Measurements from ENCODE around the gene ITGA2.
"Not testable (repeated sequence)": the region's sequence is repeated elsewhere in the genome, so short reads cannot be mapped to it uniquely, and the experiment has no call there.

The ITGA2 gene

DNA sequence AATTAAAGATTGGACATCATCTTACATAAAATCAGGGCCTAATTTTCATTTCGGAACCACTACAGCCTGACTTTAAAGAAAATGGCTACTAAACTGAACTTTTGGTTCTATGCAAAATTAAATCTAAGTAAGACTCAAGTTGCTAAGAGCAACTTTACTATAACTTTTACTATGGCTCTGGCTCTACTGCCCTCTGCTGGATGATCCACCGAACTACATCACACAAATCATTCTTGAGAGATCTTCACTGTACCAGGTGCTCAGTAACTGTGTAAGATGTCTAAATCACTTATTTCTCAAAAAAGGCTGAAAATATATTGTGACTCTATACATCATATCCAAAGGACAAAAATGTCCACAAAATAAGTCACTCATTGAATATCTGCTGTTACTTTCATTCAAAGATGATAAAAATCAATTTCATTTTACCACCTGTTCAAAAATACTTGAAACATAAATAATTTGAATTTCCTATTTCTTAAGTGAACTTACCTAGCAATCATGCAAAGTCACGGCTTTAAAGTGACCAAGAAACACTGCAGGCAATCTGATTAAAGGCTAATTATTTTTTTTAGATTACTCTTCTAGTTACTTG is 106.9 kb downstream of the ITGA2 start:
- peak in 43 of 58 donors; percentile 1 to 78 (median 31) for DNase-seq

DNA sequence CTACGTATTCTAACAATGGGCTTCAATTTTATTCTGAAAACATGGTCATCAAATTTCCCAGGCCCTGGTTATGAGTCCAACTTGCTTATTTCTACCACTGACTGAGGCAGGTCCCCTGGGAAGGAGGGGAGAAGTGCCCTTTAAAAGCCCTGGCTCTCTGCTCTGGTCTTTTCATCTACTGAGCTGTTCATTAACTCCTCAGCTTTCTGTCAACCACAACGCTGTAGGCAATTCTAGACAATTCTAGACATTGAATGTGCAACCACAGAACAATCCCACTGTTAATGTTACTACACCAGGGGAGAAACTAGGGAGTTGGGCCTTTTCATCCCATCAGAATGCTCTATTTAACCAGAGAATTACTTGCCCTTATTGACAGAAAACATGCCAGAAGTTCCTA is 110.4 kb downstream of the ITGA2 start:
- no peak for DNase-seq

DNA sequence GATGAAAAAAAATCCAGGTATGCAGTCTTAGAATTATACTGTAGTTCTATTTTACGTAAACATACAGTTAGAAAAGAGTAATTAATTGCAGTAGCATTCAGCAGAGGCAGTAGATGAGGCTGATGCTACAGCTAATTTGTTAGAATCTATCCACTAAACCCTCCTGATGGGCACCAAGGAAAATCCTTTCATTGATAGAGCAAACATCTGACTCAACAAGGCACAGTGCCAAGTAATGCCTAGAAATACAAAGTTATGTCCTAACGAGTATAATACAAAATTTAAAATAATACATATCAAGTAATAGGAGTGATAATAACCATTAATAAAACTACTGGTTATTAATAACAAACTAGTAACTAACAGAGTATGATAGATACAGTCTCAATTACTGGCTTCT is 111.5 kb downstream of the ITGA2 start:
- no peak for DNase-seq

DNA sequence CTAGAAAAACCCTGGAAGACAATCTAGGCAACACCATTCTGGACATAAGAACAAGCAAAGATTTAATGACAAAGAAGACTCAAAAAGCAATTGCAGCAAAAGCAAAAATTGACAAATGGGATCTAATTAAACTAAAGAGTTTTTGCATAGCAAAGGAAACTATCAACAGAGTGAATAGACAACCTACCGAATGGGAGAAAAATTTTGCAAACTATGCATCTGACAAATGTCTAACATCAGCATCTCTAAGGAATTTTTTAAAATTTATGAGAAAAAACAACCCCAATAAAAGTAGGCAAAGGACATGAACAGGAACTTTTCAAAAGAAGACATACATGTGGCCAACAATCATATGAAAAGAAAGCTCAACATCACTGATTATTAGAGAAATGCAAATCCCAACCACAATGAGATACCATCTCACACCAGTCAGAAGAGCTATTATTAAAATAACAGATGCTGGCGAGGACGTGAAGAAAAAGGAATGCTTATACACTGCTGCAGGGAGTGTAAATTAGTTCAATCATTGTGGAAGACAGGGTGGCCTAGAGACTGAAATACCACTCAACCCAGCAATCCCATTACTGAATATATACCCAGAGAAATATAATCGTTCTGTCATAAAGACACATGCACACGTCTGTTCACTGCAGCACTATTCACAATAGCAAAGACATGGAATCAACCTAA is 116.6 kb downstream of the ITGA2 start:
- no peak for DNase-seq

DNA sequence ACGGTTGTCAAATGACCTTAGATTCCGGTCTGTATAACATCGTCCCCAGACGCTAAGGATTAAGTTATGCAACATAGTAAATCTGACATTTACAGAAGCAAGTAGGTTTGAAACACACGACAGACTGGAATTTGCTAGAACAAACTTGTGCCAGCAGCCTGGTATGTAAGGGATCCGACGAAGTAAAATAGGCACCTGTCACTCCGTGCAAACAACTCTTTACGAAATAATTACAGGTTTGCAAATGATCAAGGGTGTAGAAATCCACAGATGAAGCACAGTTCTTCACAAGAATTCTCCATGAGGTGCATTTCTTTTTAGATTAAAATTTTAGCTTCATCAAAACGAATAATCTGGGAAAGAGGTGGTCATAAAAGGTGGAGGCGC is 119.9 kb downstream of the ITGA2 start:
- DNase-seq = no peak

DNA sequence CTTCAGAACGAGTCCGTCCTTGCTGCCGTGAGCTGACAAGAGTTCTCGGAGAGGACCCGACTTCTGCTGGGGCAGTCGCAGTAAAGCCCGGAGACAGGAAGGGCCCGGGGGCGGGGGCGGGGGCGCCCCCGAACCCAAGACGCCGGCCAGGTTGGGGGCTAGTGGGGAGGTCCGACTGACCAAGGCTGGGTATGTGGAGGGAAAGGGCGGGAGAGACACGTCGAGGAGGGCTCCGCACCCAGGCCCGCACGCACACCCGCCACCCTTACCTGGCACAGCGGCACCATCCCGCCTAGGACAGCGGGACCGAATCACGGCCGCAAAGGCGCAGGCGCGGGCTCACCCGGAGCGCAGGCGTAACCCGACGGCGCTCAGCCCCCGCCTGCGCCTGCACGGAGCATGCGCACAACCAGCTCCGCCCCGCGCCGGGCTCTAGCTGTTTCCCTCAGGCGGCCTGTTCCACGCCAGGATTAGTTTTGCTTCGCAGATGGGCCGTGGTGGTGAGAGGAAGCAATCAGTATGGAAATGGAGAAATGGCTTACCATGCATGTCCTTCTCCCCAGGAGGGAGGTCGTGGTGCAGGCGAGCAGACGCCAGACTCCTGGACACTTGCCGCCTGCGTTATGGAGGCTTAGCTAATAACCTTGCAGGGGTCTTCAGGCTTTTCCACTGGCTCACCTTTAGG is 120.4 kb downstream of the ITGA2 start, which contains the start of gene MOCS2:
MOCS2 (minus strand) TSS at position 315 of the 685 bp plus-strand sequence. CDS start 2,583 bp downstream, outside the sequence.
- DNase-seq = peak; percentile 7 to 93 (median 81)

DNA sequence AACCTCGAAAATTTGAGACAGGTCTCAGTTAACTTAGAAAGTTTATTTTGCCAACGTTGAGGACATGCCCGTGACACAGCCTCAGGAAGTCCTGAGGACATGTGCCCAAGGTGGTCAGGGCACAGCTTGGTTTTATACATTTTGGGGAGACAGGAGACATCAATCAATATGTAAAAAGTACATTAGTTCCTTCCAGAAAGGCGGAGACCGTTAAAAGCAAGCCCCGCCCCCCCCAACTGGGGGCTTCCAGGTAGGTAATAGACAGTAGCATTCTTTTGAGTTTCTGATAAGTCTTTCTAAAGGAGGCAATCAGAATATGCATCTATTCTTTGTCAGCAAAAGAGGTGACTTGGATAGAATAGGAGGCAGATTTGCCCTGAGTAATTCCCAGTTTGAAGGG is 121.0 kb downstream of the ITGA2 start:
- no peak for DNase-seq

DNA sequence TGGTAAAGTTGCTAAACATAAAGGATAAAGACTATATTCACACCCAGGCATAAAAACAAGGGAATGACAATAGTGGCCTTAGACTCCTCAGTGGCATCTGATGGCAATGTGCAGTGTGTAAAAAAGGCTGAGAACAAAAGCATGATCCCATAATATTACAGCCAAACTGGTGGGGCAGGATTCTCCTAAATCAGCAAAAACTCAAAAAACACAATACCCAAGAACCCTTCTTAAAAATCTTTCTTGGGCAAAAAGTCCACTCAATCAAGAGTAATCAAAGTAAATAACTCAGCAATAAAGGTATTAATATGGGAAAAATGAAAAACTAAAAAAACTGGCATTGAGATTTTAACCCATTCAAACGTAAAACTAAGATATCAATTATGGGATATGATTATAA is 122.0 kb downstream of the ITGA2 start:
- no peak for DNase-seq

DNA sequence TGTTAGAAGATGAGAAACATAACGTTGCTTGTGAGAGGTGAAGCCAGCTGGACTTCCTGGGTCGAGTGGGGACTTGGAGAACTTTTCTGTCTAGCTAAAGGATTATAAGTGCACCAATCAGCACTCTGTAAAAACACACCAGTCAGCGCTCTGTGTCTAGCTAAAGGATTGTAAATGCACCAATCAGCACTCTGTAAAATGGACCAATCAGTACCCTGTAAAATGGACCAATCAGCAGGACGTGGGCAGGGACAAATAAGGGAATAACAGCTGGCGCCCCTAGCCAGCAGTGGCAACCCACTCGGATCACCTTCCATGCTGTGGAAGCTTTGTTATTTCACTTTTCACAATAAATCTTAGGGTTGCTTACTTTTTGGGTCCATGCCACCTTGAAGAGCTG is 123.2 kb downstream of the ITGA2 start:
- not testable (repeated sequence) for DNase-seq

DNA sequence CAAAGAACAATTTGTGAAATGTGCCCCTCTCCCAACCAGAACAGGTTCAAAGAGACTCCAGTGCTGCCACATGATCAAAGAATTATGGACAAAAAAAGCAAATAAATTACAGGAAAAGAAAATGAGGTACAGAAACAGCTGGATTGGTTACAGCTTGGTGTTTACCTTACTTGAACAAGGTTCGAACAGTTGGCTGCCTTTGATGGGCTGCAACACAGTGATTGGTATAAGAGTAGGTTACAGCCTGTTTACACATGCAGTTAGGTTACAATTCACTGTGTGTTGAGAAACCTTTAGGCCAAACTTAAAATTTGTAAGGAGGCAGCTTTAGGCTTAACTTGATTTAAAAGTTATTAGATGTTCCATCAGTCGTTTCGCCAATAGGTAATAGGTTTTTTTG is 123.8 kb downstream of the ITGA2 start:
- no peak for DNase-seq

DNA sequence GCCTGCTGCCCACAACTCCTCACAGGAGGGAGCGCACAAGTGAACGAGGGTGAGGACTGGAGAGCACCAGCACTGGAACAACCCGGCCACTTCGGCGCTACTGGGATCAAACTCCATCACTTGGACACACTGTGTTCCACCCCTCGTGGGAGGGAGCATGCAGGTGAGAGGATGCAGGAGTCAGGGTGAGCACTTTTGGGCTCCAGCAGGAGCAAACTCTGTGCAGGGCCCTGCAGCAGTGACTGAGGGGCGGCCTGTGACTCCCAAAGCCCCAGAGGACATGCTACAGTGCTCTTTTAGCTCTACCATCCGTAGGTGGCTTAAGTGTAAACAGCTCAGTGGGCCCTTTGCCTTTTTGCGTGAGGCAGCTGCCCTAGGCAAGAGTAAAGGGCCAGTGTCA is 124.8 kb downstream of the ITGA2 start:
- DNase-seq = no peak

DNA sequence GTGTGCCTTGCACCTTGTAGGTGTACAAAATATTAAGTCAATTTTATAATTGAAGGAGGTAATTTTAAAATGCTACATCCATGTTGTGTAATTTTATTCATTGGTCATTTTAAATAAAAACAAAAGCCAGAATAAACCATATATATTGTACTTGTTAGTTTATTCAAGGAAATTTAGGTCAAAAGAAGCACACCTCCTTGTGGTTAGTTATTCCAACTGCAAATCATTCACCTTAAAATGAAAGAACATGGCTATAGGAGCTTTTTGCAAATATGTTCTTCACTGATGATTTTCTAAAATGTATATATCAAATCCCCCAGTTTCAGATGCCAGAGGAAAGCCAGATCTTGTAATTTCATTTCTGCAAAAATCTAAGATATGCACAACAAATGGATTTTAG is 125.8 kb downstream of the ITGA2 start:
- no peak for DNase-seq

DNA sequence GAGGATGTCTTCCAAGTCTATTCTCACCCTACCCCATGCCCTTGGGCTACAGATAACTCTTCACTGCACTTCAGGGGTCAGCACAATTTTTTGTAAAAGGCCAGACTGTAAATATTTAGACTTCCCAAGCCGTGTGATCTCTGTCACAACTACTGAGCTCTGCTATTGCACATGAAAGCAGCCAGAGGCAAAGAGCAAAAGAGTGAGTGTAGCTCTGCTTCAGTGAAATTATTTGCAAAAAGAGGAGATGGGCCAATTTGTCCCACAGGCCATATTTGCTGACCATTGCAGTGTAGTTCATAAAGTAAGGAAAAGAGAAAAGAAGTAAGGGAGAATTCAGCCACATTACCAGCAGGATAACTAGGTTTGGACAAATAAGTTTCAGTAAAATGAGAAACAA is 127.4 kb downstream of the ITGA2 start:
- DNase-seq = no peak

DNA sequence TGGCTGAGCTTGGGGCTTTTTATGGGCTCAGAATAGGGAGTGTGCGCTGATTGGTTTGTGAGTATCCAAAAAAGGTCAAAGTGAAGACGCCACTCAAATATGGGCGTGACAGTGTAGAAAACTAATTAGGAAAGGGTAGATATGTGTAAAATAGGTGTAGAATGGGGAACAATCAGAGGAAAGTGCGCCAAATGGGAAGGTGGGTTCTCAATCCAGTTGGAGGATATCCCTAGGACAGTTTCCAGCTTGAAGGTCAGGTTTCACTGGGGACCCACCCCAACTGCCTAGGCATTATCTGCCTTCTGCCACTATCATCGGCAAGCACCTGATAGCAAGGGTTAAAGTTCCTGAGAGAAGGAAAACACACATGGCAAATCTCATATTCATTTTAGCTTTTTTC is 129.7 kb downstream of the ITGA2 start:
- no peak for DNase-seq

DNA sequence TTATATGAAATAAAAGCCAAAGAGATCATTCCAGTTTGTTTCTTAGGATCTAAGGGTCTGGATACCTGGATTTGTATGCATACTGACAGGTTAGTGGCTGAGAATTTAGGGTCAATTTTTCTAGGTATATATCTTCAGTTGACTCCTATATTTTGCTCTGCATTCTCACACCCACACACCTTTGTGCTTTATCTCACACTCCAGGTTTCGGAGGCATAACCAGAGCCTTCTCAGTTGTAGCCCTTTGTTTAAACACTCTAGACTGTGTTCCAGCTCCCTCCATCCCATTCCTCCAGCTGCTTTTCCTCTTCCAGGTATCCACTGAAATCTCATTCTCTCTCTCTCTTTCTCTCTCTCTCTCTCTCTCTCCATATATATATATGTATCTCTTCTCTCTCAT is 131.0 kb downstream of the ITGA2 start:
- DNase-seq = no peak

DNA sequence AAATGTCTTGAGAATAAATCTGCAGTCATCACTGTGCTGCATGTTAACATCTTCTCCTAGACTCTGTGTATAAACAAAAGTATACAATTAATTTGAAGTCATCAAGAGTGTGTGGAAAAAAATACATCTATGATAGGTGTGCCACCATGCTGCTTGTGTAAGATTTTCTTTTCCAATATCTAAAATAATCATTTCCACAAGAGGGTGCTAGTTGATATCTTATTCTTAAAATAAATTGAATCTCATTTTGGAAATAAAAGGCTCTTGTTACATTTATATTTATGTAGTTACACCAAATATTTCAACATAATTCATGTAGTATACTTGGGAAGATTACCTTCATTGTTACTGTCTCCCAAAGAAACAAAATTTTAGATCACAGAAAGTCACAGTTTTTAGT is 134.6 kb downstream of the ITGA2 start:
- no peak for DNase-seq

DNA sequence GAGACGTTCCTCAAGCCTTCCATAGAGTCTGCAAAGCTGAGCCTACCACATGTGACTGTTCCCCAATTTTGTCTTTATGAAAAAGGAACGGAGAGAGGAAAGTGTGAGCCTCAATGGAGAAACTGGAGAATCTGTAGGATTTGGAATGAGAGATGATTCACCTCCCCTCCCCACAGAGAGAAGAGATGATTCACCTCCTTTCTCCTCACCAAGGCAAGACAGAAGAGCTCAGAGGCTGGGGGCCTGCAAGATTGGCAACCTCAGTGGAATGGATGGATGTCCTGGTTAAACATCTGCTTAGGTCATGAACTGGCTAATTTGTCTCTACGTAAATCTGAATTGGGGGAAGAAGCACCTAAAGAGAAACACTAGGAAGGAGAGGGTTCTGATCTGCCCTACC is 137.4 kb downstream of the ITGA2 start:
- DNase-seq = no peak

DNA sequence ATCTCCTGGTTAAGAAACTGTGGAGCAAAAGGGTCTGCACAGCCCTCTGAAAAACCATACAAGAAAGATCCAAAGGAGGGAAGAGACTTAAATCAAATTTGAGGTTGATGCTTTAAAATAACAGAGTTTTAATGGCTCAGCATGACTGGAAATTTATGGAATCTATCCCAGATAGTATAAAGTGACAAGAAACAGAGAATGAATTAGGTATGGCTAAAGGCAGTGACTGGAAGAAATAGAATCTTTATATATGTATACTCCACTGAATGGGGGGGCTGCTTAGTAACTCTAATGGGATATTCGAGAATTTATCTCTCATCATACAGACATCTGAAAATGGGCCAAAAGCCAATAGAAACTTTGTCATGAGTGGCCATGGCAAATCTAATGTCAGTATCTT is 138.0 kb downstream of the ITGA2 start:
- no peak for DNase-seq

DNA sequence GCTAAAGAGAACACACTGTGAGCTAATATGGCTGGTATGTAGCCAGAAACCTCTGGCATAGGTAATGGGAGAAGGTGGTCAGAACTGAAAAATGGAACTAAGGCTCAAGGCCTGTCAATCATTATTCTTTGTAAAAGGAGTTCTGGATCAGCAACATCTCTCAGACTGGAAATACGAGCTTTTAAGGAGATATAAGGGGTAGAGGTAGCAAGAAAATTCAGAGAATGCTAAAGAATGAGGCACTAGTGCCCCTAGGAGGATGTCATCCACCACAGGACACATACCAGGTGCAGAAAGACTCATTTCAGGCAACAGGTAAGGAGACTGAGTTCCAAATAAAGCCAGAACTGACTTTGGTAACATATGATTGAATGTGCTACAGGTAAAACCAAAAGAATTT is 139.3 kb downstream of the ITGA2 start:
- no peak for DNase-seq

DNA sequence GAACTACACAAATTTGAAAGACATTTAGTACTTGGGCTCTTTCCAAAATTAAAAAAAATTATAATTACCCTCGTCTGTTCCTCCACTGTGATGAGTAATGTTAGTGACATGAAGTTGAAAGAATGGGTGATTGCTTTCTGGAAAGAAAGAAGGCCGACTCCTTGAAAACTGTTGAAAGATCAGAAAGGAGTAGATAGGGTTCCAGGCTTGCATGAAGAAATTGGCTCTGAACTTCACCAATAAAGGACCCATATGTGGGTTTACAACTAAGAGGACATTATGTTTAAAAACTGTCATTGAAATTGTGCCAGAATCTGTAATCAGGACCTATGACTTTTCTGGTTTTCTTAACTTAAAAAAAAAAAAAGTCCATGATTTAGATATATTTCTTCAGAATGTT is 141.1 kb downstream of the ITGA2 start:
- DNase-seq = no peak

DNA sequence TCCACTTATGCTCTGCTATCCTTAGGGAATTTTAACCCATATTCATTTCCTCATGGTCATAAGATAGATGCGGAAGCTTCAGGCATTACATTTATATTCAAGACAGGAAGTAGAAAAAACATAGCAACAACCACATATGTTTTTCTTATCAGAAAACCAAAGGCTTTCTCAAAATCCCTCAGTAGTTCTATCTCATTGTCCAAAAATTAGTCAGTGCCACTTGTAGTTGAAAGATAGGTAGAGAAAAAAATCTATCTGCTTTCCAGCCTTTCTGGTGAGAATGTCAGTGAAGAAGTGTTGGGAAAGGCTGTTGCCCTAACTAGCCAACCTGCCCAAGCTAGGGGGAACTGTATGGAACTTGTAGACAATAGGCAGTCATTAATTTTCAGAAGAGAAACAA is 143.9 kb downstream of the ITGA2 start:
- no peak for DNase-seq

Data from anterior cingulate cortex (tissue), 58 donors.